AG09309 (cell line): ENCODE results near the gene FAM47B.

Experiments
- DNase-seq: peaks from one replicate; pipeline ENCODE4 v3.0.0-alpha.2; 2010; ENCODE audit warnings: low read depth
- H3K4me3 ChIP-seq: 2 replicates; pipeline ENCODE4 v1.5.1; 2011; ENCODE audit warnings: mild to moderate bottlenecking, low read depth, low read length, moderate library complexity; ENCODE audit not compliant: control insufficient read depth
- CTCF ChIP-seq: IDR thresholded peaks from 2 replicates; pipeline ENCODE4 v1.5.1; 2011; ENCODE audit warnings: mild to moderate bottlenecking, low read depth, low read length, inconsistent platforms; ENCODE audit not compliant: insufficient read depth, control insufficient read depth; ENCODE audit errors: missing control alignments

FAM47B gene

GRCh38 chrX:34915463-34916225, 27.0 kb upstream of the FAM47B start:
- DNase-seq, result no peak

DNA sequence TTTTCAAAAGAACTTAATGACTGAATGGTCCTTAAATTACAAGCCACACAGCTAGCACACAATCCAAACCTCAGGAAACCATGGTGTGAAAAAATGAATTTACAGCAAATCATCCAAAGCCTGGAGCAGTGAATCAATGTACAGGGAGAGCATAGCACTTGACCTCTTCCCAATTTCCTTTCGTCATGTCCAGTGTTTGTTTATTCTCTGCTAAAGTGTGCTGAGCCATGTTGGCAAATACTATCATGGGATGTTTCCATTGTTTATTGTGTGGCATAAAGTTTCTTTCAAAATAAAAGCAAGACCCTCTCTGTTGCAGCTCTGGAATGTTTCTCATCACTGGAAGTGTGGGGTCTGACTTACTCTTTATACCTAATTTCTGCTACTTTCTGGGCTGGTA, 25.4 kb upstream of the FAM47B start:
- TF ChIP-seq CTCF, result no peak
- DNase-seq, result no peak
- no peak overlapping the region for H3K4me3 ChIP-seq

More at GRCh38 chrX:34915463-34916225, 27.0 kb upstream of the FAM47B start:
- H3K4me3 ChIP-seq, result no peak overlapping the region
- no peak for TF ChIP-seq CTCF

DNA sequence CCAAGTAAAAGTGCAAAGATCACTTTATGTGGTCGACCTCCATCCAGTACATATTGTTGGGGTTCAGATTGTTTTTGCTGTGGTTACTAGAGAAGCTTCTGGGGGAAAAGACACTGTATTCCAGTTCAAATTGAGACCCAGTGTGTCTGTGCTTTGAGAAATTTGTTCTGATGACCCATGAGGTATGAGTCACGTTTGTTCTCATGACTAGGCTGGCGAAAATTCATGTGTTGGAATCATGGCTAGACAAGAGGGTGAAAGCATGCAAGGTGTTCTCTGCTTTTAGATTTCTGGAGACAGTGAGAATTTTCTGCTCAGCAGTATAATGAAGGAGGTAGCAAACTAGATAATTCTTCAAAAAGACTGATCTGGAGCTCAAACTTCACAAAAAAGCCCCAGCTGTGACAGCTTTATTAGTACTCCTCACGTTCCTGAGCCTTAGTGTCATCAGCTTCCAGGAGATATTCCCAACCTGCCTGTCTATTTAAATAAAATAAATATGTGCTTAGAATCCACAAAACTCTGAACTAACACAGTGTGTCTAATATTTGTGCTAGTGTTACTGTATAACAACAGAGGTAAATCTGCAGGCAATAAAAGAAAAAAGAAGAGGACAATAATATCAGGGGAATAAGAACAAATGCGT, 24.4 kb upstream of the FAM47B start:
- DNase-seq, result no peak
- no peak overlapping the region for H3K4me3 ChIP-seq
- TF ChIP-seq CTCF, result no peak

GRCh38 chrX:34918856-34919255, 23.7 kb upstream of the FAM47B start:
- peak; percentile 27 for DNase-seq
- TF ChIP-seq CTCF, result peak; percentile 56
- H3K4me3 ChIP-seq, result no peak overlapping the region

GRCh38 chrX:34927866-34928265, 14.7 kb upstream of the FAM47B start:
- DNase-seq, result no peak
- H3K4me3 ChIP-seq, result no peak overlapping the region
- no peak for TF ChIP-seq CTCF

DNA sequence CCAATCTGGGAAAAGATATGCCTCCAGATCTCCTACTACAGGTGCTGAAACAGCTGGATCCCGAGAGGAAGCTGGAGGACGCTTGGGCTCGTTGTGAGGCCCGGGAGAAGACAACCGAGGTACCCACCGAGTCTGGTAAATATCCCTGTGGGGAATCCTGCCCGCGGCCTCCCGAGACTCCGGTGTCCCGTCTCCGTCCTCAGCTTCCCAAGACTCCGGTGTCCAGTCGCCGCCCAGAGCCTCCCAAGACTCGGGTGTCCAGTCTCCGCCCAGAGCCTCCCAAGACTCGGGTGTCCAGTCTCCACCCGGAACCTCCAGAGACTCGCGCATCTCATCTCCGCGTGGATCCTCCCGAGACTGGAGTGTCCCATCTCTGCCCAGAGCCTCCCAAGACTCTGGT, 639 bp downstream of the FAM47B start:
- TF ChIP-seq CTCF, result no peak
- no peak for DNase-seq

More for the DNA sequence above, 639 bp downstream of the FAM47B start:
- H3K4me3 ChIP-seq, result no peak overlapping the region
